ENCODE data around the gene ASGR2.
"Not testable (repeated sequence)": the region's sequence is repeated elsewhere in the genome, so short reads cannot be mapped to it uniquely, and the experiment has no call there.

The ASGR2 gene

DNA sequence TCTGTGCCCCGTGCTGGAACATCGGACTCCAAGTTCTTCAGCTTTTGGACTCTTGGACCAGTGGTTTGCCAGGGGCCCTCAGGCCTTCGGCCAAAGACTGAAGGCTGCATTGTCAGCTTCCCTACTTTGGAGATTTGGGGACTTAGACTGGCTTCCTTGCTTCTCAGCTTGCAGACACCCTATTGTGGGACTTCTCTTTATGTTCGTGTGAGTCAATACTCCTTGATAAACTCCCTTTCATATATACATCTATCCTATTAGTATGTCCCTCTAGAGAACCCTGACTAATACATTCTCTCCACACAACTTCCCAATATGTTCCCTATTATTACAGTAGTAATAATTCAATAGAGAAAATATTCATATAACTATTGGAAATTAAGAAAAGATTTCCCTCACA lies 9.2 kb upstream of the ASGR2 start:
- no peak for DNase-seq

DNA sequence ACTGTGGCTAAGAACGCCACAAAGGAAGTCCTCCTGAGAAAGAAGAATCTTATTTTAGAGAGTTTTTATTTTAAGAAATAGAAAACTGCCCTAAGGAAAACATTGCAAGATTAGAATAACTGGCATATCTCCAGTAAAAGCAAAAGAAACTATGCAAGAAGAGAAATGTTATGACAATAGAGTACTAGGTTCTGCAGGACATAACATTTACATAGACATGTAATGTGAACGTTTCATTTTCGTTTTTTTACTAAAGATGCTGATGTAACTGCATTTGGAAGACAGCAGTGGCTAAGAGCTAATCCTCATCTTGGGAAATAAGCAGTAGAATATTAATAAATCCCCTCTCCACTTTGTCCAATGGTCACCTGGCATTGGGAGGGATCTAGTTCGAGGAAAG lies 7.8 kb upstream of the ASGR2 start:
- DNase-seq: no peak

DNA sequence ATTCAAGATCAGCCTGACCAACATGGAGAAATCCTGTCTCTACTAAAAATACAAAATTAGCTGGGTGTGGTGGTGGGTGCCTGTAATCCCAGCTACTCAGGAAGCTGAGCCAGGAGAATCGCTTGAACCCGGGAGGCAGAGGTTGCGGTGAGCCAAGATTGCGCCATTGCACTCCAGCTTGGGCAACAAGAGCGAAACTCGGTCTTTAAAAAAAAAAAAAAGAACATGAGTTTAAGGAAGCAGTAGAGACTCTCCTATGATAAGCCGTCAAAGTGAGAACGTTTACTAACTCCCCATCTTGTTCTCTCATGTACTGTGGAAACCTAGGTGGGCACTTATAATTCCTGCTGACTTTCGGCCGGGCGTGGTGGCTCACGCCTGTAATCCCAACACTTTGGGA lies 6.0 kb upstream of the ASGR2 start:
- DNase-seq: not testable (repeated sequence)

DNA sequence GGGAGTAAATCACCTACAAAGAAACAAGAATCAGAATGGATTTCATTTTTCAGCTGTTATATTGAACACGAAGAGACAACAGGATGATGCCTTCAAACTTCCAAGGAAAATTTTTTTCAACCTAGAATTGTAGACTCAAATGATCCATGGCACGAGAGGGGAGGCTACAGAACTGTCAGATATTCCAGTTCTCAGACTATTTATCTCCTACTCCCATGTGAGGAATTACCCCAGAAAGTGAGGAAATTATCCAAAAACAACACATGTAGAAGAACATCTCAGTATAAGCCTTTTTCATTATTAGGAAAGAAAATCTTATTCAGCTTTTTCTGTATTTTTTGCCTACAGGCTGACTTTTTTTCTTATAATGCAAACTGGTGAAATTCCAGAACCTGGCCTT lies 5.5 kb upstream of the ASGR2 start:
- DNase-seq: no peak

DNA sequence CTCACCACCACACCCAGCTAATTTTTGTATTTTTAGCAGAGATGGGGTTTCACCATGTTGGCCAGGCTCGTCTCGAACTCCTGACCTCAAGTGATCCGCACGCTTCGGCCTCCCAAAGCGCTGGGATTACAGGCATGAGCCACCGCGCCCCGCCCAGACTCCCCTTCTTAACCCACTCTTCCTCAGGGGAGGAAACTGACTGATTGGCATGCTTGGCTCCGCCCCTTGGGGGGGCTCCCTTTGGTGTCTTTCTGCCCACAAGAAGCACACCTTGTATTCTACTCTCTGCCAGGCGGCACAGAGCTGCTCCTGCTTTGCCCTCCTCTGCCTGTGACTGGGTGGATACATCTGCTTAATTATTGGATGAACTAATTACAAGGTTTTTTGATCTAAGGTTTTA lies 4.7 kb upstream of the ASGR2 start:
- no peak for DNase-seq

DNA sequence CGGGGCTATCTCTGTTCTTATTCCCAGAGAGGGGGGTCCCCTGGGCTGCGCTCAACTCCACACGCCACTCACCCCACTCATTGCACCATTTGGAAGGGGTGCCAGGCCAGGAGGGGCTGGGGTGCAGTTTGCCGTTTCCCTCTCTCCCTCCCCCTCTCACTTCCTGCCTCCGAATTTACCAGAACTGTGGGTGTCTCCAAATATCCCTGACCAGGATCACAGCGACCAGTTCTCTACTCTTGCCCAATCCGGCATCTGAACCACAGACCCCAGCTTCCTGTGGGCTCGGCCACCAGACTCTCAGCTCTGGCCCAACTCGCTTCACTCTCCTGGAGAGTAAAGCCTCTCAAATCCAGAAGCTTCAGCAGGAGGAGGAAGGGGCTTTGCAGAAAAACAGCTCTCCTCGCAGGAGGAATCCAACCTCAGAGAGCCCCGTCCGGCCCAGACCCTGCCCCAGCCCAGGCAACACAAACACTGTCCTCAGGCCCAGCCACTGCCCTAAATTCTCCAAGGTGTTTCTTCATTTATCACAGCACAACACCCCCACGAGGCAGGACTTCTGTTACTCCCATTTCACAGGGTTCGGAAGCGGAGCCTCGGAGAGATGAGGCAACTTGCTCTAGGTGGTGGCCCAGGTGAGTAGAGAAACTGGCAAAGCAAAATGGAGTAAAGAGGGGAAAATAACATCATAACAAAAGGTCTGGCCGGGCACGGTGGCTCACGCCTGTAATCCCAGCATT lies 423 bp upstream of the ASGR2 start:
- no peak for DNase-seq

DNA sequence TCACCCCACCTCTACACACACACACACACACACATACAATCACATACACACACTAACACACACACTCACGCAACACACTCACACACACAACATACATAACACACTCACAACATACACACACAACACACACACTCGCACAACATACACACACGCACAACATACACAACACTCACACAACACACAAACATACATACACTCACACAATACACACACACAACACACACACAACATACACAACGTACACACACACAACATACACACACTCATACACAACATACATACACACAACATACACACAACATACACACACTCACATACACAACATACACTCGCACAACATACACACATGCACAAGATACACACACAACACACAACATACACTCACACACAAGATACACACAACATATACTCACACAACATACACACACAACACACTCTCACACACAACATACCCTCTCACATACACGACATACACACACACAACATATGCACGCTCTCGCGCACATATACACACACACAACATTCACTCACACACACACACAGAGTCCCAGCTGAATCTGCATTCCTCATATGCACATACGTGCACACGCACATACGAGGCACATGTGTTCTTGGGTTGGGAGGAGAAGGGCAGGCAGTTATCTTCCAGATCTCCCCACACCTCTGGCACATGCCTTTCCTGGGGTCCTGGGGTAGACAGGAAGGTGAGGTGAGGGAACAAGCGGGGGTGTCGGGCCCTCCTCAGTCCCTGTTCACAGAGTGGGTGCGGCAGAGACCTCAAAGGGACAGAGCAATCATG lies 1.1 kb downstream of the ASGR2 start:
- no peak for DNase-seq

DNA sequence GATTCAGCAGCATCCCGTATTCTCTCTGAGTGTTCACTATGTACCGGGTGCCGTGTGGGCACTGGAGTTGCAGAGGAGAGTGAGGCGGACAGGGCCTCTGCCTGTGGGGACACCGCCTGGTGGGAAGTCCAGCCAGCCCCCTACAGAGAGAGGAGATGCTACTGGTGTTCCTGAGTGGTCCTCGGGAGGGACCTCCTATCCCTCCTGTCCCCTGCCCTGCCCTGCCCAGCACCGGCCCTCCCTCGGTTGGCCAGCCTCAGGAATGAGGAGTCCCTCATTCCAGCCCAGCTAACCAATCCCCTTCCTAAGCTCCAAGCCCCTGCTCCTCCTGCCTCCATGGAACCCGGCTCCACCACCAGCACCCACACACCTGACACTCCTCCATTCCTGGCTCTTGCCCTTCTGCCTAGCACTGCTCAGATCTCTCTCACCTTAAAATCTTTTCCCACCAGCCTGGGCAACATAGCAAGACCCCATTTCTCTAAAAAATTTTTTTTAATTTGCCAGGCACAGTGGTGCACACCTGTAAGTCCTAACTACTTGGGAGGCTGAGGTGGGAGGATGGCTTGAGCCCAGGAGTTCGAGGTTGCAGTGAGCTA lies 2.0 kb downstream of the ASGR2 start:
- no peak for DNase-seq

DNA sequence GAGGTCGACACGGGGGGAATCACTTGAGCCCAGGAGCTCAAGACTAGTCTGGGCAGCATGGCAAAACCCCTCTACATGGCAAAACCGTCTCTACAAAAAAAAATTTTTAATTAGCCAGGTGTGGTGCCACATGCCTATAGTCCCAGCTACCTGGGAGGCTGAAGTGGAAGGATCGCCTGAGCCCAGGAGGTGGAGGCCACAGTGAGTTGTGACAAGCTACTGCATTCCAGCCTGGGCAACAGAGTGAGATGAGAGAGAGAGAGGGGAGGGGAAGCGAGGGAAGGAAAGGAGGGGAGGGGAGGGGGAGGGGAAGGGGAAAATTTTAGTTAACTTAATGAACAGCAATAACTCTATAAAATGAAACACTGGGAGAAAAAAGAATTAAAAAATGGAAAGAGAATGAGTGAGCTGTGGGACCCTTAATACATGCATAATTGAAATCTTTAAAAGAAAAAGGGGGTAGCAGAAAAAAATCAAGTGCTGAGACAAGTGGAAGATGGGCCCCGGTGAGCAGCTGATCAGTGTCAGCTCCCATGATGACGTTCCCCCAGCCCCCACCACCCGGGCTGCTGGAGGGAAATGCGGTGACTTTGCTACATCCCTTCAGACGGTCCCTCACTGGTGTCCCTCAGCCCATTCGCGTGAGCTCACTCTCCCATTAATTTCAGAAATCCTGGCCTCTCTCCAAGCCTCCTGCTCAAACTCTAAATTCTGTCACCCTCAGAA lies 2.7 kb downstream of the ASGR2 start:
- no peak for DNase-seq

DNA sequence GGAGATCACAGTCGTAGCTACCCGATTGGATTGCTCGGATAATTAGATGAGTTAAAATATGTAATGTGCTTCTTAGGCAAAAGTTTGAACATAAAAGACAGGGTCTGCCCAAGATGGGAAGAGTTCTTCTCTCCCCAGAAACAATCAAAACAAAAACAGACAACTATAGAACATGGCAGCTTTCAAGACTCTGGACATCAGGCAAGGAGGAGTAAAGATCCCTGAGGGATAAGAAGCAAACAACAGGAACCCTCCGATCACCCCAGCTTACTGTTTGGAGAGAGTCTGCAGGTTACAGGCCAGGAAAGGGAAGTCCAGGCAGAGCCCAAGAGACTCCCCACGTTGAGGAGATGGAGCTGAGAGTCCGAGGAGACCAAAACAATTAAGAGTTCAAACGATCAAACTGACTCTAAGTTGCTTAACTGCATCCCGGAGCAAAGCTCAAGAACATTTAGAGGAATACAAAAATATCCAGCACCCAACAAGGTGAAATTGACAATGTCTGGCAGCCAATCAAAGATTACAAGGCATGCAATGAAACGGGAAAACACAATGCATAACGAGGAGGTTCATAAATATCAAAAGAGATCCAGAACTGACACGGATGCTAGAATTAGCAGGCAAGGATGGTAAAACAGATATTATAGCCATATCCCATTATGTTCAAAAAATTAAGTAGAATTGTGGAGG lies 3.9 kb downstream of the ASGR2 start:
- DNase-seq: no peak

DNA sequence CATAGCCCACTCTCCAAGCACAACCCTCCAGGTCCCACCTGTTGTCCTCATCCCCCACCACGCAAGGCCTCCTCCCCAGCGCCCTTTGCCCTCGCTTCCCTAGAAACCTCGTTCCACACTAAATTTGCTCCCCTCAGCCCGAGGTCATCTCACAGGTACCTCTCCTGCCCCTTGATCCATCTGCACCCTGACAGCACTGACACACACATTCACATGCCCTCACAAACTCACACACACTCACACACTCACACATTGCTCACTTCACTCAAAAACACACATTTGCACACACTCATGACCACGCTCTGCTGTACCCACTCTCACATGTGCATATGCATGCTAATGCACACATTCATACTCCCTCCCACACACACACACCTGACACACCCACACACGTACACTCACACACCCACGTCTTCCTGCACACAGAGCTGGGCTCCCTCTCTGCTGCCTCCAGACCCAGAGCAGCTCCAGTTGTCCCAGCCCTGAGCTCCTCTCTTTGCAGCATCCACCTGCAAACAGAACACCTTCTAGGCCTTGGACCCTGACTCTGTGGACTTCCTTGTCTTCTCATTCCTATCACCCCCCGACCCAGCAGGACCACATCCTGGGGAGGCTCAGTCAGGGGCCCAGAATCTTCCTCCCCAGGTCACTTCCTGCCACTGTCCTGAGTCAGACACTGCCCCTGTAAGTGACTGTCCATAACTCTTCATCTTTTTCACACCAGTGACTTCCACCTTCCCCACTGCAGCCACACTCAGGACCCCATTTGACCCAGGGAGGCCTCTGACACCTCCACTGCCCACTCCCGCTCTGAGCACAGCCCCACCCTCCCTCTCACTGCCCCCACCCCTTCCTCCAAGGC lies 4.9 kb downstream of the ASGR2 start:
- no peak for DNase-seq

DNA sequence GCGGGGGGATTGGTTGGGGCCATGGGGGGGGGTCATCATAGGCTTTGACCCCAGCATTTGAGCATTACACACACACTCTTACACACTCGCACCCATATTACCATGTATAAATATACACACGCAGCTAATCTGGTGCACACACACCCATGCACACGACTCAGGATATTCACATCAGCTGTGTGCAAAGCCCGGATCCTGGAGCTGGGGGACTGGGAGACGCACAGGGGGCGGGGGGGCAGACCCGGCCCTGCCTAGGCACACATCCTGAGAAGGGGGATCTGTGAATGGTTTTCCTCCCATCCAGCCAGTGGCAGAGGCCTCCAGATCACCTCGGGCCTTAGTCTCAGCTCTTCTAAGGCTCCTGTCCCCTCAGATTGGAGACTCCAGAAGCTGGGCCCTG lies 5.6 kb downstream of the ASGR2 start:
- DNase-seq: no peak

DNA sequence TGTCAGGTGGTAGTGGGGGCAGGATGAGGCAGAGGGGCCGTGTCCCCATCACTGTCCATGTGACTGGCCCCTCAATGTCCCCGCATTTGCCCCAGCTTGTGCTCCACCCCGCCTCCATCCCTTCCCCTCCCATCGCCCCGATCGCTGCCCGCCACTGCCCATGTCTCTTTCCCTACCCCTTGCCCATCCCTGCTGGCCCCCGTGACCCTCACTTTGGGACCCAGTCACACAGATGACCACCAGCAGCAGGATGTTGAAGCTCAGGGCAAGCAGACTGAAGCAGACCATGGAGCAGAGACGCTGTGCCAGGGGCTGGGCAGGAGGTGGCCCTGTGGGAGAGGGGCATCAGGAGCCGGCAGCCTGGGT lies 6.1 kb downstream of the ASGR2 start:
- DNase-seq: no peak

DNA sequence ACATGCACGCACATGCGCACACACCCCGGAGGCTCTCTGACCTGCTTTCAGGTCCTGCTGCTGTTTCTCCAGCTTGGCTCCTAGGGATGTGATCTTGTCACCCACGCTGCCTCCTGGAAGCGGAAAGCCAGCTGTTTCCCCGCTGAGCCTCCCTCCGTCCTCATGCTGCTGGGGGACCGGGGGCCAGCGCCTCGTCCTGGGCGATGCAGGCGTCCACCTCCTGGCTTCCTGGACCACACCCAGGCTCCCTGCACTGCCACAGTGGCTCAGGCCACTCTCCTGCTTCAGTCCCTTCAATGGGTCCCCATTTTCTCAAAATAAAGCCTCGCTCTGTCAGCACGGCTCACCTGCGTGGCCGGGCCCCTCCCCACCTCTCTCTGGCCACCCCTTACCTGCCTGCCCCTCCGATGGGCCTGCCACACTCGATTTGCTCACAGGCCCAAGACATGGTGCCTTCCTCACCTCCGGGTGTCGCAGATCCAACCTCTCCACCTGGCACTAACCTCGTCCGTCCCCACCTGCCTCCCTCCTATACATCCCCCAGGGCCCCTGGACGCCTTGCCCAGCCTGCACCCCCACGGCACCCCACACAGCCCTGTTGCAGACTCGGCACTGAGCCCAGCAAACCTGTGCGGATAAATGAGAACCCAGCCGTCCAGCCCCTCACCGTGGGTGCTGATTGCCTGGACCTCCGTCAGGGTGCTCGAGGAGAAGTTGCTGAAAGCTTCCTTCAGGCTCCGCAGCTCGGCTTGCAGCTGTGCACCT lies 6.6 kb downstream of the ASGR2 start:
- DNase-seq: no peak

DNA sequence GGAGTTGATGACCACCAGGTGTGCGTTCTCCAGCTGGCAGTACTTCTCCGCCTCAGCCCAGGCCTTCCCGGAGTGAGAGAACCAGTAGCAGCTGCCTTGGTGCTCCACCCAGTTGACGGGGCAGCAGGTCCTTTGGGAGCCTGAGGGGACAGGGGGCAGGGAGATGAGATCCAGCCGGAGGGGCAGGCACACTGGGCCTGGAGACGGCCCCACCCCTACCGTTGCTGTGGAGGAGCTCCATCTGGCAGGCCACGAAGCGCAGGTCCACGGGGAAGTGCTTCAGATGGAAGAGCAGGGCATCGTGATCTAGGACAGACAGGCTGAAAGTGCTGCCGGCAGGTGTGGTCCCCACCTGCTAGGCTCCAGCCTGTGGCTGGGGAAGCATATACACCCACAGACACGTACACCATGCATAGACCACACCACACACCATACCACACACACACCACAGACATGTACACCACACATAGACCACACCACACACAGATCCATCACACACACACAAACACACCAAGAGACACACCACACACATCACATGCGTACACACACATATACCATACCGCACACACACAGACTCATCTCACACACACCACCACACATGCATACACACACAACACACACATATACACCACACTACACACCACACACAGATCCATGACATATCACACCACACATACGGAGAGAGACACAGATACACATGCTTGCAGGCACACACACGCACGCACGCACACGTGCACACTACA lies 7.4 kb downstream of the ASGR2 start:
- DNase-seq: no peak

DNA sequence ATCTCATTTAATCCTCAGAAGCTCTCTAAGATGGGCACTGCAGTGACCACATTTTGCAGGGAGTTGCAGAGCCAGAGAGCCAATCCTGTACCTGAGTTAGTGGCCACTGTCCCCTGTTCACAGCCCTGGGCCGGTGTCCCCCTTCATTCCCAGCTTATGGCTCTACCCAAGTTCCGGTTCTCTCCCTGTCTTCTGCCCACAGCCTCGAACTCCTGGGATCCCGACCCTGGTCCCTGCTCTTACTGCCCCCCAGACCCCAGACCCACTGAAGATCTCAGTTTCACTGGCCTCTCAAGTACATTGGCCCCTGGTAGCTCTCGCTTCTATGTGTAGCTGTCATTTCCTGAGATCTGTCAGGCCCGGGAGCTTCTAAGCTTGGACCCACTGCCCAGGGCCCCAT lies 12.2 kb downstream of the ASGR2 start:
- no peak for DNase-seq

DNA sequence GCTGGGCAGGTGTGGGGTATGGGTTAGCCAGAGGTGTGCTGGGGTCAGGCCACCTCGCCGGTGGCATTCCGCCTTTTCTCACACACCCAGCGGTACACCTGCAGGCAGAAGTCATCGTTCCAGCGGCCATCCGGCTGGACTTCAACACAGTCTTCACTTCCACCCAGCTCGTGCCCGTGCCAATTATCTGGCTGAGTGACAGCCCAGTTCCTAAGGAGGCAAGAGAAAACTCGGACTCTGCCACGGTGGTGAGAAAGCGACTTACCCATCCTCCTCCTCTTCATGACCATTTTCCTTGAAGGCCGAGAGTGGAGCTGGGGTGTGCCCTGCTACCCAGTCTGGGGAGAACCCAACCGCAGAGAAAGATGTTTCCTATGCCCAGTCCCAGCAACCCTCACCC lies 13.1 kb downstream of the ASGR2 start:
- DNase-seq: no peak

DNA sequence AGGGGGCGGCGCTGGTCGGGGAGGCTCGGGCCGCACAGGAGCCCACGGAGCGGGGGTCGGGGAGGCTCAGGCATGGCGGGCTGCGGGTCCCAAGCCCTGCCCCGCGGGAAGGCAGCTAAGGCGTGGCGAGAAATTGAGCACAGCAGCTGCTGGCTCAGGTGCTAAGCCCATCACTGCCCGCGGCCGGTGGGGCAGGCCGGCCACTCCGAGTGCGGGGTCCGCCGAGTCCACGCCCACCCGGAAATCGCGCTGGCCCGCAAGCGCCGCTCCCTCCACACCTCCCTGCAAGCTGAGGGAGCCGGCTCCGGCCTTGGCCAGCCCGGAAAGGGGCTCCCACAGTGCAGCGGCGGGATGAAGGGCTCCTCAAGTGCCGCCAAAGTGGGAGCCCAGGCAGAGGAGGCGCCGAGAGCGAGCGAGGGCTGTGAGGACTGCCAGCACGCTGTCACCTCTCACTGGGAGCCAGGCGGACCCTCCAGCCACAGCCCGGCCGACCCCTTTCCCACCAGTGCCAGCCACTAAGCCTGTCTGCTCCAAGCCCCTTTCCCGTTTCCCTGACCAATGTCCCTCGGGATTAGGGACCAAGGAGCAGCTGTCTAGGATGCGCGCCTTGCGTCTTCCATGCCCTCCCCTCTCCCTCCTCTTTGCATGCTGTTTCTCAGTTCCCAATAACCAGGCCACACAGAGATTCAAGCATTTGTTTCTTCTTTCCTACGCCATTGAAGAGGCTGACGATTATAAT lies 13.8 kb downstream of the ASGR2 start:
- not testable (repeated sequence) for DNase-seq

DNA sequence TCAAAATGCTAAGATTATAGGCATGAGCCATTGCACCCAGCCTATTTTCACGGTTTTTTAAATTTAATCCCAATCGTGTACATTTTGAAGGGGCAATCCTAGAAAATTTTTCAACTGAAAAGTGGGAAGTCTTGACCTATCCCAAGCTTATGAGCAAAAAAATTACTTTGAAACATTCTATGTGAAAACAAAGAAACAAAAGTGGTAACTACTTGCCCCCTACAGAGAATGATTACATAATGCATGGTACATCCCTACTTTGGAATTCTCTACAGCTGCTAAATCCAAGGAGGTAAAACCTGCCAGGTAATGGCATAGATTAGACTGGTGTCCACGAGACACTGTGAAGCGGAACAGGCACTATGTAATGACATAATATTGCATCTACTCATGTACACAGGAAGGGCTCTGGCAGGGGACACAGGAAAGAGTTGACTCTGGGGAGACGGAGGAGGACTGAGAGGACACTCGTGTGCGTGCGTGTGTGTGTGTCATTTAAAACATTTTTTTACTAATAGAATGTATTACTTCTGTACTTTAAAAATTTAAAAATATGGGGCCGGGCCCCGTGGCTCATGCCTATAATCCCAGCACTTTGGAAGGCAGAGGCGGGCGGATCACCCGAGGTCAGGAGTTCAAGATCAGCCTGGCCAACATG lies 15.7 kb downstream of the ASGR2 start:
- DNase-seq: no peak
